ENCODE data around the gene TTLL6.

- TF ChIP-seq GABPA (IDR thresholded peaks at IDR 0.05; ENCODE audit: low read depth) (no peak), REST (IDR thresholded peaks at IDR 0.05; ENCODE audit: insufficient replicate concordance, low read depth) (no peak), CTCF (IDR thresholded peaks at IDR 0.05; ENCODE audit: insufficient read depth, low read length) (no peak), POLR2AphosphoS5 (IDR thresholded peaks at IDR 0.05; ENCODE audit: low read depth) (no peak)
Measured at GRCh38 chr17:48727415-48728175, 89.4 kb downstream of the TTLL6 start.

Measured in HL-60 (cell line).